GM21529 (cell line): ENCODE measurements around the gene PHGDH.
"Not testable (repeated sequence)": the region's sequence is repeated elsewhere in the genome, so short reads cannot be mapped to it uniquely, and the experiment has no call there.

Source experiments
- ATAC-seq: cut with Tn5 transposase; IDR thresholded peaks from one replicate; pipeline ENCODE4 v1.9.1; 2021; ENCODE audit not compliant: unreplicated experiment

Gene PHGDH

DNA sequence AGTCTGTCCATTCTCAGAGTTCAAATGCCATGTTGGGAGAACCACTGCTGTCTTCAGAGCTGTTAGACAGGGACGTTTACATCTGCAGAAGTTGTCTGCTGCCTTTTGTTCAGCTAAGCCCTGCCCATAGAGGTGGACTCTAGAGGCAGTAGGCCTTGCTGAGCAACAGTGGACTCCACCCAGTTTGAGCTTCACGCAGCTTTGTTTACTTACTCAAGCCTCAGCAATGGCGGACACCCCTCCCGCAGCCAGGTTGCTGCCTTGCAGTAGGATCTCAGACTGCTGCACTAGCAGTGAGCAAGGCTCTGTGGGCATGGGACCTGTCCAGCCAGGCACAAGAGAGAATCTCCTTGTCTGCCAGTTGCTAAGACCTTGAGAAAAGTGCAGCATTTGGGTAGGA lies 14.9 kb upstream of the PHGDH start:
- not testable (repeated sequence) for ATAC-seq

DNA sequence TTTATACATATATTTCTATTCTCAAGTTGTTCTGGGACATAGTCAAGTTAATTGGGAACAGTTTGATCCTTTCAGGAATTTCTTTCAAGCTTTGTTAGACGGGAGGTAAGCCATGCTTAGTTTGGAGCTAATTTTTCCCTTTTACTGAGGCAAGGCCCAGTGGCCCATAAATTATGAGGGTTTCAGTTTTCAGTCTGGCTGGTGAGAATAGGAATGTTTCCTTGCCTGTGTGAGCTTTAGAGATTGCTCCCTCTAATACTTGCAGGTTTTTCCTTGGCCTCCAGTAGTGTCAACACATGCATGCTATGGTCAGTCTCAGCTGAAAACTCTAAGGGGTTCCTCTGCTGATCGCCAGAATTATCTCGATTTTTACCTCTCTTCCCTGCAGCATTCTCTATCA lies 14.1 kb upstream of the PHGDH start:
- no peak for ATAC-seq

DNA sequence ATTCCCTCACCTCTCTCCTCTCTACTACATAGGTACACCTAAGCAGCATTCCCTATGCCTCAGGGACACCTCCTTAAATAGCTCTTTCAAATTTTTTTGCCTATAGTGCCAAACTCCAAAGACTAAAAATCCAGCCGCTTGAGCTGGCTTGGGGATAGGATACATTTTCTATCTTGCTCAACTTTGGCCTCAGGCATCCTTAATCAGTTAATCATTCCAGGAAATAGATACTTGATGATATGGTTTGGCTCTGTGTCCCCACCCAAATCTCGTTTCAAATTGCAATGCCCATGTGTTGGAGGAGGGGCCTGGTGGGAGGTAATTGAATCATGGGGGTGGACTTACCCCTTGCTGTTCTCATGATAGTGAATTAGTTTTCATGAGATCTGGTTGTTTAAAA lies 11.4 kb upstream of the PHGDH start:
- ATAC-seq = no peak

GRCh38 chr1:119701659-119702058 lies 10.1 kb upstream of the PHGDH start:
- no peak for ATAC-seq

DNA sequence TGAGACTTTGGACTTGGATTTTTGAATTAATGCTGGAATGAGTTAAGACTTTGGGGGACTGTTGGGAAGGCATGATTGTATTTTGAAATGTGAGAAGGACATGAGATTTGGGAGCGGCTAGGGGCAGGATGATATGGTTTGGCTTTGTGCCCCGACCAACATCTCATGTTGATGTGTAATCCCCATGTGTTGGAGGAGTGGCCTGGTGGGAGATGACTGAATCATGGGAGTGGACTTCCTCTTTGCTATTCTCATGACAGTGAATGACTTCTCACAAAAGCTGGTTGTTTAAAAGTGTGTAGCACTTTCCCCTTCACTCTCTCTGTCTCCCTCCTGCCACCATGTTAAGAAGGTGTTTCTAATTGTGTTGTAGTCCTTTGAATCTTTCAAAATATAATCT lies 9.3 kb upstream of the PHGDH start:
- no peak for ATAC-seq

DNA sequence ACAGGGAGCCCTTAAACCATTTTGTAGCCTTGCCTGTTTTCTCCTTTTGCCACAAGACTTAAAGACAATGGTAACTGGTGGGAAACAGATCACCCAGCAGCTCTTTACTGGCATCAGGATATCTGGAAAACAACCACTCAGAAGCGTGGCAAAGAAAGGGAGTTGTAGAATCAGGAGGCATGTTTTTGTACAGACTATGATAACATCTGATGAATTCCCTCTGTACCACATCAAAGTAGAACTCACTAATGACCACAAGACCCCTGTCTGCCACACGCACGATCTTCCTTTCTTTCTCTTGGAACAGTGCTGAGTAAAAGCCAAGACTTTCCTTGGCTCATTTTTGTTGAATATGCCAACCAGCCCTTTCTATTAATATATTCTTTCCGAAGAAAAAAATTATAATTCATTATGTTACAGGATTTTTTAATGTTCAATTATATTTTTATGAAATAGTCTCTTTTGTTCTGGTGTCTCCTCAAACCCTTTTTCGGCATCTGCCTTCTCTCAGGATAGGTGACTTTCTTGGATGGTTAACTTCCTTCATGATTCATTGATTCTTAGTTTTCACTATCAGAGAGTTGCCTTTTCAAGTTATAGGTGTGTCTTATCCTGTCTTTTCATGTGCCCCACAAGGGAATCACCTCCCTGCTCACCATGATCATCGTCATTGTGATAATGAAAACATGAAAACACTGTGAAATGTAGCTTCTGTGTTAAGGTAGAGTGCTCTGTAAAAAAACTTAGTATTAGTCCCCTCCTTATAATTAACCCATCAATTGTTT lies 7.9 kb upstream of the PHGDH start:
- ATAC-seq = no peak

- ATAC-seq = not testable (repeated sequence)
Observed at GRCh38 chr1:119706599-119706998, 5.1 kb upstream of the PHGDH start.

- not testable (repeated sequence) for ATAC-seq
Observed at GRCh38 chr1:119711356-119711803, 354 bp upstream of the PHGDH start.

GRCh38 chr1:119712342-119713038 lies 756 bp downstream of the PHGDH start:
- ATAC-seq = peak; percentile 56

DNA sequence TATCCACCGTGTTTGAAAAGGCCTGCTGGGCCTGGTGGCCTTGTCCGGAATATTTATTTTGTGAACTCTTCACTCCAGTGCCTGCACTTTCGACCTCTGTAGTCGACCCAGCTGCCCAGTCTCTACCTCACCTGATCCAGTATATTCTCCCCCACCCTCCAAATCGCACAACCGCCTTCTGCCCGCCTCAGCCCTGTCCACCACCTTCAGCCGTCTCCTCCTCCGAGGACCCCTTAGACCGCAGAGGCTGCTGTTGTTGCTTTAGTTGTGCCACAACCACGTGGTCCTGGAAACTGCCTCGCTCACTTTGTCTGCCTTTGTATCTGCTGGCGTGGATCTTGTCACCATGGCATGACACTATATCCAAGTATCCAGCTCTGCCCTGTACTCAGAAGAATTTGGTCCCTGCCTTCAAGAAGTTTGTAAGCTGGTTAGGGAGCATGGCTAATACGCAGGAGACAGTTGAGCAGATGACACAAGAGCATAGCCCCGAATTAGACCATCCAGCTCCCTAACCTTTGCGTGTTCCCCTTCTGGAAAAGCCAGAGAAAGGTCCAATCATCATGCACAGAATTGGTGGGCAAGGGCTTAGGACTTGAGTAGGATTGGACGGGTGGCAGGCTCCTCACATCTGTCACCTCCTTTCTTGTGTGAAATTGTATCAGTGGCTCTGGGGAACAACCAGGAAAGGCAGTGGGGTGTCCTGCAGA lies 1.5 kb downstream of the PHGDH start:
- no peak for ATAC-seq

- no peak for ATAC-seq
Observed at GRCh38 chr1:119713749-119714456, 2.2 kb downstream of the PHGDH start.

- no peak for ATAC-seq
Observed at GRCh38 chr1:119714583-119714982, 2.8 kb downstream of the PHGDH start.

- ATAC-seq = no peak
Observed at GRCh38 chr1:119715542-119715941, 3.8 kb downstream of the PHGDH start.

DNA sequence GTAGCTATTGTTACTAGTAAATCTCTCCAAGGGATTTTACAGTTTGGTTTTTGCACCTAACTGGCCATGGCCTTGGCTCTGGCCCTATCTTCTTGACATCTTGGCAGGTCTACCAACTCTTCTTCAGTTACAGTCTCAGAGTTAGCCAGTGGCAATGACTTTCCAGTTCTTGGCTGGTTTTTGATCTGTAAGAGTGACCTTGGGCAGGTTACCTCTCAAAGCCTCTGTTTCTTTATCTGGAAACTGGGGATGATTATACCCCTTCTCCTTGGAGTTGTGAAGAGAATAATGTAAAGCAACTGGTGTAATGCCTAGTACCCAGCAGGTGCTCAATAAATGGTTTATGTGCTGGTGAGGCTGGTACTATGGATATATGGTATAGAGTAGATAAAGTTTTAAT lies 6.7 kb downstream of the PHGDH start:
- no peak for ATAC-seq

DNA sequence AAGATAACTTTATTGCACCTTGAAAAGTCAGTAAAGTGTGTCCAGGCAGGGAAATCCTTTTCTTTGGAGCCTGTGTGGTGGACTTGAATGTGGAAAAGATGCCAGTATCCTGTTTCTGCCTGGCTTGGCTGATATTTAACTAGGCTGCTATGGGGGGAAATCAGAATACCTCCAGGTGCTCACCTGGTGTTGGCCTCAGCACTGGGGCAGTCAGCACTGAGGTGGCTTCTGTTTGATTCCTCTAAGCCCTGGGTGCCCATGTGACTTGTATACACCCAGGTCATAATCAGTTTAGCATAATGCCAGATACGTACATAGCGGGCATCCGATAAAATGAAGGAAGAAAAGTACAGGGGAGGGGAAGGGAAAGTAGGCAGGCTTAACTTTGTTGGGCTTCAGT lies 7.2 kb downstream of the PHGDH start:
- no peak for ATAC-seq

- no peak for ATAC-seq
Observed at GRCh38 chr1:119720866-119721440, 9.2 kb downstream of the PHGDH start.

DNA sequence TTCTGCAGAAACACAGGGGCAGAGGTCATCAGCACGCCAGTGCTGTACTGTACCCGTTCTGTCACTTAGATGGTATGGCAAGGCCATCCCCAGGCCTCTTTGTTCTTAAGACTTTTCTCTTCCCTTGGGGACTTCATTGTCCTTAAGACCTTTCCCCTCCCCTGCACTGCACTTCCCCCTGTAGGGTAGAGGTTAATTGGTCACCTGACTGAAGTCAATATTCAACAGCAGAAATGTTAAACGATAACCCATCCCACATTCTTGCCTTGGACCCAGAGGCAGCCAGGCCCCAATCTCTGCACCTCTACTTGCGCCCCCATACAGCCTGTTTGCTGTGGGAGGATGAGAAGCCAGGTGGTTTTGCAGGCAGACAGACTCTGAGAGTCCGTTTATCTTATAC lies 10.2 kb downstream of the PHGDH start:
- ATAC-seq = no peak

GRCh38 chr1:119724611-119725218 lies 13.0 kb downstream of the PHGDH start:
- ATAC-seq = no peak

- ATAC-seq = no peak
Observed at GRCh38 chr1:119725626-119726025, 13.9 kb downstream of the PHGDH start.

DNA sequence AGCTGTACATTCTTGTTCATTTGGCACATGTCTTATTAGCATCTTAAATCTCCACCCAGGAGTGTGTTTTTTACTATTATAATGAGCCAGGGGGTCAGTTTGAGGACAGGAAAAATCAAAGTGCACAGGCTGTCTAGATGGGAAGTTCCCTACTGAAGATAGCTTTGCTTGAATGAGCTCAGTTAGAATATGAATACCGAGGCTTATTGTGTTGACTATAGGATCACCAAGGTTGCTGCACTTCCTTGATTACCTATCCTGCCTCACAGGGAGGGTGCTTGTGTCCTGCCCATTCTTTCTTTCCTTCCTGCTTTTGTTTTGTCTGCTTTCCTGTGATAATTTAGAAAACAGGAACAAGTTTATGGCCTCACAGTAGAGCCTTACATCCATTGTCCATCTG lies 16.3 kb downstream of the PHGDH start:
- no peak for ATAC-seq
